Umbilical cord (tissue), 2 donors: ENCODE results near the gene TOR4A. TPM values are rescaled to one million over a fixed set of nuclear protein-coding genes. Genes with fewer than 3 reads are reported as not detected.

Source experiments
- DNase-seq: peaks from one replicate; pipeline ENCODE4 v3.0.0-alpha.2; 2015; ENCODE audit warnings: low spot score
- total RNA-seq: library from RNA; depleted of rRNA; stranded (reverse); fragments of >200 nt; gene quantifications from one replicate; pipeline ENCODE4 v1.2.3, GENCODE V29; 2014; ENCODE audit warnings: low replicate concordance; ENCODE audit not compliant: insufficient read depth

Gene TOR4A
- total RNA-seq: 4.3 TPM

GRCh38 chr9:137277329-137278041 lies at the start of gene TOR4A:
Gene TOR4A (plus strand): TSS chr9:137277726. CDS start chr9:137278690, 964 bp downstream.
- peak; percentile 74 for DNase-seq

DNA sequence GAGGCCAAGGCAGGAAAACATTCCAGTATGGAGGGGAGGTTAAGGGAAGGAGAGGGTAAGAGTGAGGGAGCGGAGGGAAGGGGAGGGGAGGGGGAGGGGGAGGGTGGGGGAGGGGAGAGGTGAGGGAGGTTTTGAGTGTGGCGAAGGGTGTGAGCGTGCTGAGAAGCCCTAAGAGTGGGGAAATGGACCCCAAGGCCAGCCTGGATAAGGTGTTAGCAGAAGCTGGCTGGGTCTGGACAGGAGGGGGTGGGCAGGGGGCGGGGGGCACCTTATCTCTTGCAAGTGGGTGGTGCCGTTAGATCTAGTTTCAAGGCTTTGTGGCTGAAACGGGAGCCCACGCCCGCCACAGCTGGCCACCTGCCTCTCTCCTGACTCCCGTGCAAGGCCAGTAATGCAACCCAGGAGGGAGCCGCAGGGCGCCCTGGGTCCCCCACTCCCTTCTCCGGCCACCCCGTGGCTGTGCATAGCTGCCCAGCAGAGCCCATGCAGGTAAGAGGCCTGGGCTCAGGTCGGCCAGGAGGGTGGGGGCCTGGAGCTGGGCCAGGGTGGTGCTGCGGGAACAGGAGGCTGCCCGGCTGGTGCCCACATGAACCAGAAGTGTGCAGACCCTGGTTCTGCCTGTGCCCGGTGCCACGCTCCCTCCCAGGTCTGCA lies 49.5 kb upstream of the TOR4A start:
- DNase-seq: no peak

- no peak for DNase-seq
Measured at GRCh38 chr9:137228506-137228967, 49.0 kb upstream of the TOR4A start.

- DNase-seq: no peak
Measured at GRCh38 chr9:137228968-137229896, 48.3 kb upstream of the TOR4A start.

DNA sequence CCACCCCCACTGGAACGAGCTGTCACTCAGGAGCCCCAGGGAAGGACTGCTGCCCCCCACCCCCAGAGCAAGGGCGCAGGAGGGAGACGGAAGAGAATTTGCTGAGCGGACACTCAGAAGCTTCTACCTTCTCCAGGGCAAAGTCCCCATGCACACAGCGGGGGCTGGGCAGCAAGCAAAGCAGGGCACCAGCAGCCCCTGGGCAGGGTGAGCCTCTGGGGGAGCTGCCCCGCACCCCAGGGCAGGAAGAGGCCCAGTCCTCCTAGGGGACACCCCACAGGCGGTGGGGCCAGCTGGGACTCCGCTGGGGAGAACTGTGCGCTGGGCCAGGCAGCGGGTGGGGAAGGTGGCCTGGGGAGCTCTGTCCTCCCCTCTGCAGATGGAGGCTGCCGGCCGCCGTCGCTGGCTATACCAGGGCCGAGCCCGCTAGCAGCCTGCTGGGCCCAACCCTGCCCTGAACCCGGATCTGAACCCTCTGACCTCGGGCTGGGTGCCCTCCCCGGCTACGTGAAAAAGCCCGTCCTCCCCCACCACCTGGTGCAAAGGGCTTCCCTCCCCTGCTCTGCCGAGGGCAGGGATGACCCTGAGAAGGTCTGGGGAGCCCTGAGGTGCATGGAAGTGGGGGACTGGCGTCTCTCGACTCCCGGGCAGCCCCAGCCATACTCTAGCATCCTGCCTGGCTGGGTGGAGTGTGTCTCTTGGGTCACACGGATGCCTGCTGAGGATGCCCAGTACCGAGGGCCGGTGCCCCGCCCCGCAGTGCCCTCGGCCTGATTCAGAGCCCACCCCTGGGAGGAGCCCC lies 47.4 kb upstream of the TOR4A start:
- DNase-seq: no peak

DNA sequence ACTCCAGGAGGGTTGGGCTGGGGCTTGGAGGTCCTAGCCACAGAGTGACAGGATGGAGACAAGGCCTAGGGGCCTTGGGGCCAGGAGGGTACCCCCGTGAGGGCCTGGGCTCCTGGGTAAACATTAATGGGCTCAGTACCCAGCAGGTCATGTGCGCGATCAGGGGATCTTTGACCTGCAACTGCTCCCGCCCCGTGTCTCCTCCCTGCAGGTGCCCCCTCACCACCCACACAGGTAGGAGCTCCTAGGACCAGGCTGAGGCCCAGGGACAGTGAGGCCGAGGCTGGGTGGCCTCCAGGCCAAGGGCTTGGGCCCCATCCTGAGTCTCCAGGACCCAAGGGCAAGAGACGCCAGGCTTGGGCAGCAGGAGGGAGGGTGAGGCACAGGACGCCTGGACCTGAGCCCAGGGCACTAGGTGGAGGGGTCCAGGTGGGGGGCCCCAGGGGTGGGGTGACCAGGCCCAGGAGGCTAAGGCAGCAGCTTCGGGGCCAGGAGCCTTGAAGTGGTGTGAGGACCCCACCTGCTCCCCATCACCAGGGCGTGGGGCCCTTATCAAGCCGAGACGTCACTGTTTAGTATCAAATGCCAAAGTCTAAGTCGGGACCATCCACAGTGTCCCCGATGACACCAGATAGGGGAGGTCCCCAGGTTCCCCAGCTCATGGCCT lies 46.7 kb upstream of the TOR4A start, which contains the start of gene SLC34A3:
Gene SLC34A3 (plus strand): TSS at position 197 of the 667 bp plus-strand sequence. CDS start 802 bp downstream, outside the sequence.
- DNase-seq: no peak

DNA sequence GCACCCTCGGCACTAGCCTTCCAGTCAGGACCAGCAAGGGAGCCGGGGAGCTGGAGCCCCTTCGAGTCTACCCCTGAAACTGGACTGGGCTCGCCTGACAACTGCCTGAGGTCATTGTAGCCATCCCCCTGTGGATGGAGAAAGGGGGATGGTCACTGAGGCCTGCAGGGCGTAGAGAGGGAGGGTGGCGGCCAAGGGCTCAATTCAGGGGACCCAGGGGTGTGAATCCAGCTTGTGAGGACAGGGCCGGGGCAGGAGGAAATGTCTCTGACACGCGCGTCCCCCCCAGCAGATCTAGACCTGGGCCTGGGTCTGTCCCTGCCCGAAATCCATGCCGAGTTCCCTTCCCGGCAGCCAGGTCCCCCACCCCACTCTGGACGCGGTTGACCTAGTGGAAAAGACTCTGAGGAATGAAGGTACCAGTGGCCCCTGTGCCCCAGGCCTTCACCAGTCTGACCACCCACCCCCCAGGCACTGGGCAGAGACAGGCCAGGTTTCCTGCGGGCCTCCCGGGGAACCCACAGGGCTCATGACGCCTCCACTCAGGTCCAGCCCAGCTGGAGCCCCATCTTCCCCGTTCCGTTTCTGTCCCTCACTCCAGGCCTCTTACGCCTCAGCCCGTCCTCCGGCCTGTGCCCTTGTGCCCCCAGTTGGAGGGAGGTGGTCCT lies 46.0 kb upstream of the TOR4A start:
- DNase-seq: no peak

GRCh38 chr9:137232101-137232500 lies 45.4 kb upstream of the TOR4A start:
- DNase-seq: no peak

- DNase-seq: no peak
Measured at GRCh38 chr9:137232510-137232909, 45.0 kb upstream of the TOR4A start.

GRCh38 chr9:137233143-137233980 lies 44.2 kb upstream of the TOR4A start:
- no peak for DNase-seq

DNA sequence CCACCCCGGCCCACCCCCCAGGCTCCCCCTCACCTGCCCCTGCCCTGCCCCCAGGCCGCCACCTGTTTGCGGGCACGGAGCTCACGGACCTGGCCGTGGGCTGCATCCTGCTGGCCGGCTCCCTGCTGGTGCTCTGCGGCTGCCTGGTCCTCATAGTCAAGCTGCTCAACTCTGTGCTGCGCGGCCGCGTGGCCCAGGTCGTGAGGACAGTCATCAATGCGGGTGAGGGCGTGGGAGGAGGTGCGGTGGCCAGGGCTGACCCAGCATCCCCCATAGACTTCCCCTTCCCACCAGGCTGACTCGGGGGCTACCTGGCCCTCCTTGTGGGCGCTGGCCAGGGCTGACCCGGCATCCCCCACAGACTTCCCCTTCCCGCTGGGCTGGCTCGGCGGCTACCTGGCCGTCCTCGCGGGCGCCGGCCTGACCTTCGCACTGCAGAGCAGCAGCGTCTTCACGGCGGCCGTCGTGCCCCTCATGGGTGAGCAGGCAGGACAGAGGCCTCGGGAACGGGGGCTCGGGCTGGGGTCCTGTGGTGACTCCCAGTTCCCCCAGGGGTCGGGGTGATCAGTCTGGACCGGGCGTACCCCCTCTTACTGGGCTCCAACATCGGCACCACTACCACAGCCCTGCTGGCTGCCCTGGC lies 43.4 kb upstream of the TOR4A start:
- no peak for DNase-seq

DNA sequence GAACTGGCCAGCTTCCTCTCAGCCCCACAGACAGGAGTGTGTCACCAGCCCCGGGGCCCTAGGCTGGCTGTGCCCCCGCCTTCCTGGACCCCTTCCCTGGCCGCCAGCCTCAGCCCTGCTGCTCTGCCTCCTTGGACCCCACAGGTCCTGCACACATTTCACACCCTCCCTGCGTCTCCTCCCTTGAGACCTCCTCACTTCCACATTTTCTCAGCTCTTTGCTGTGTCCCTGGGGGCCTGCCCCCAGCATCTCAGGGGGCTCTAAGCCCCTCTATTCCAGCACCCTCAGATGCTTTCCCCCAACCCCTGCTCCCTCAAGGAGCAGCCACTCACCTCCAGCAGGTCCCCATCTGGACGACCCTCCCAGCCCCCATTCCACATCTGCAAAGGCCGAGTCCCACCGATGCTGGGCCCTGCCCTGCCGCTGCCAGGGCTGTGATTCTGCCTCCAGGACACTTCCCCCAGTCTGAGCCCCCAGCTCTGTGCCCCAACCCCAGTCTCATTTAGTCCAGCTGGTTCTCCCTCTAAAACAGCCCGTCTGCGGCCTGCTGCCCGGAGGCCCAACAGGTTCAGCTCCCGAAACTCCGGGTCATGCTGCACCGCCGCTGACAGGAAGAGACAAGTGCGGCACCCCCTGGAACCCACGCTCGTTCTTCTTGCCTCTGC lies 42.6 kb upstream of the TOR4A start:
- no peak for DNase-seq

GRCh38 chr9:137235424-137236237 lies 41.9 kb upstream of the TOR4A start:
- no peak for DNase-seq

GRCh38 chr9:137236238-137236935 lies 41.1 kb upstream of the TOR4A start:
- DNase-seq: peak; percentile 81

DNA sequence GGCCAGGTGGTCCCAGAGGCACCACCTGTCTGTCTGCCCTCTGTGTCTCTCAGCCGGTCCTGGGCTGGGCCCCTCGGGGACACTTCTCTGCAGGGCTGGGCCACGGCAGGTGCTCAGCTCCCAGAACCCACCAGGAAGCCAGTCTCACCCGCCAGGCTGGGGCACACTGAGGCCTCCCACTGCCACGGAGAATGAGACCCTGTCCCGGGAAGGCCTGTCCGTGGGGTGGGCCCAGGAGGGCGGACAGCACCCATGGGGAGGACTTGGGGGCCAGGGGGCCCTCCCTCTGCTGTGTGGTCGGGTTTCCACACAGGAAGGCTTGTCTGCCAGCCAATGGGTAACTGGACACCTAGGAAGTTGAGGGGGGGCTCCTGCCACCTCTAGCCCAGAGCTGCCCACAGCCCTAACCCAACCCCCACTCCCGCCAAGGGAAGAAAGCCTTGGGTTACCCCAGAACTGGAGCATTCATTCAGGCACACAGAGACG lies 40.5 kb upstream of the TOR4A start:
- no peak for DNase-seq
